Measurements from ENCODE around the gene ARHGAP29.

The ARHGAP29 gene

GRCh38 chr1:94248956-94249688 lies 11.7 kb upstream of the ARHGAP29 start:
- DNase-seq, result no peak
- no peaks in the 10 kb centered on the region for H3K4me1 ChIP-seq (ENCODE audit: control insufficient read depth, insufficient read depth, low read length, poor library complexity, severe bottlenecking)
- H3K36me3 ChIP-seq (ENCODE audit: control insufficient read depth, insufficient read depth, low read length), result no peaks in the 10 kb centered on the region
- H3K9me3 ChIP-seq (ENCODE audit: control insufficient read depth, low read length), result no peaks in the 10 kb centered on the region
- H3K27ac ChIP-seq (ENCODE audit: insufficient read depth, low read length, poor library complexity, severe bottlenecking), result no peak overlapping the region
- H3K27me3 ChIP-seq (replicated peaks; ENCODE audit: control insufficient read depth, insufficient read depth, low read length, poor library complexity, severe bottlenecking), result peaks cover 14% of the 10 kb centered on the region
- no peak overlapping the region for H3K4me3 ChIP-seq (ENCODE audit: insufficient read depth, low read depth, low read length, poor library complexity, severe bottlenecking)

GRCh38 chr1:94247138-94248094 lies 10.0 kb upstream of the ARHGAP29 start:
- peak overlapping the region; percentile 29 for H3K4me3 ChIP-seq (ENCODE audit: insufficient read depth, low read depth, low read length, poor library complexity, severe bottlenecking)
- DNase-seq, result no peak
- no peak overlapping the region for H3K27ac ChIP-seq (ENCODE audit: insufficient read depth, low read length, poor library complexity, severe bottlenecking)
- H3K9me3 ChIP-seq (ENCODE audit: control insufficient read depth, low read length), result no peaks in the 10 kb centered on the region
- peaks cover 19% of the 10 kb centered on the region for H3K27me3 ChIP-seq (replicated peaks; ENCODE audit: control insufficient read depth, insufficient read depth, low read length, poor library complexity, severe bottlenecking)
- no peaks in the 10 kb centered on the region for H3K36me3 ChIP-seq (ENCODE audit: control insufficient read depth, insufficient read depth, low read length)
- no peaks in the 10 kb centered on the region for H3K4me1 ChIP-seq (ENCODE audit: control insufficient read depth, insufficient read depth, low read length, poor library complexity, severe bottlenecking)

DNA sequence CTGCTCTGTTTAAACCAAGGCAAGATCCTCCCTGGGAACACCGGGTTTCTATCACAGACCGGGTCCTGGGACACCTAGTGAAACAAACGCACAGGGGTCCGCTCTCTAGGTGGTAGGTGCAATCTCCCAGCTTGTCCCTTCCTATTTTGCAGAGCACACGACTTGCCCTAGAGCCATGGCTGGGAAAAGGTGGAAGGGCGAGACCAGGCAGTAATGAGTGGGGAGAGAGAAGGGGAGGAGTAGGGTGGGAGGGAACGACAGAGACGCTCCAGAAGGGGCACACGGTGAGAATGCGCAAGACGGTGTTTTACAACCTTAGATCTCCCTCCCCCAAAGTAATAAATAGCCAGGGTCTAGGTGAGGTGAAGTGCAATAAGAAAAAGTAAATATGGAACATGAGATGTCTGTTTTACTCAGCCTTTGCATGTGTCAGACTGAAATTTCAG lies 9.3 kb upstream of the ARHGAP29 start:
- no peaks in the 10 kb centered on the region for H3K9me3 ChIP-seq (ENCODE audit: control insufficient read depth, low read length)
- no peak overlapping the region for H3K4me3 ChIP-seq (ENCODE audit: insufficient read depth, low read depth, low read length, poor library complexity, severe bottlenecking)
- peaks cover 19% of the 10 kb centered on the region for H3K27me3 ChIP-seq (replicated peaks; ENCODE audit: control insufficient read depth, insufficient read depth, low read length, poor library complexity, severe bottlenecking)
- no peak for DNase-seq
- no peak overlapping the region for H3K27ac ChIP-seq (ENCODE audit: insufficient read depth, low read length, poor library complexity, severe bottlenecking)
- no peaks in the 10 kb centered on the region for H3K4me1 ChIP-seq (ENCODE audit: control insufficient read depth, insufficient read depth, low read length, poor library complexity, severe bottlenecking)
- no peaks in the 10 kb centered on the region for H3K36me3 ChIP-seq (ENCODE audit: control insufficient read depth, insufficient read depth, low read length)

- no peak overlapping the region for H3K27ac ChIP-seq (ENCODE audit: insufficient read depth, low read length, poor library complexity, severe bottlenecking)
- H3K4me1 ChIP-seq (ENCODE audit: control insufficient read depth, insufficient read depth, low read length, poor library complexity, severe bottlenecking), result no peaks in the 10 kb centered on the region
- no peak overlapping the region for H3K4me3 ChIP-seq (ENCODE audit: insufficient read depth, low read depth, low read length, poor library complexity, severe bottlenecking)
- no peaks in the 10 kb centered on the region for H3K9me3 ChIP-seq (ENCODE audit: control insufficient read depth, low read length)
- peaks cover 19% of the 10 kb centered on the region for H3K27me3 ChIP-seq (replicated peaks; ENCODE audit: control insufficient read depth, insufficient read depth, low read length, poor library complexity, severe bottlenecking)
- DNase-seq, result no peak
- no peaks in the 10 kb centered on the region for H3K36me3 ChIP-seq (ENCODE audit: control insufficient read depth, insufficient read depth, low read length)
These were observed 8.5 kb upstream of the ARHGAP29 start for GRCh38 chr1:94245747-94246438.

GRCh38 chr1:94244816-94245215 lies 7.4 kb upstream of the ARHGAP29 start:
- Histone ChIP-seq H3K9me3 (ENCODE audit: control insufficient read depth, low read length) (no peaks in the 10 kb centered on the region), H3K36me3 (ENCODE audit: control insufficient read depth, insufficient read depth, low read length) (no peaks in the 10 kb centered on the region), H3K27ac (ENCODE audit: insufficient read depth, low read length, poor library complexity, severe bottlenecking) (no peak overlapping the region), H3K4me1 (ENCODE audit: control insufficient read depth, insufficient read depth, low read length, poor library complexity, severe bottlenecking) (no peaks in the 10 kb centered on the region), H3K27me3 (replicated peaks; ENCODE audit: control insufficient read depth, insufficient read depth, low read length, poor library complexity, severe bottlenecking) (peaks cover 13% of the 10 kb centered on the region), H3K4me3 (ENCODE audit: insufficient read depth, low read depth, low read length, poor library complexity, severe bottlenecking) (no peak overlapping the region)
- DNase-seq, result no peak

DNA sequence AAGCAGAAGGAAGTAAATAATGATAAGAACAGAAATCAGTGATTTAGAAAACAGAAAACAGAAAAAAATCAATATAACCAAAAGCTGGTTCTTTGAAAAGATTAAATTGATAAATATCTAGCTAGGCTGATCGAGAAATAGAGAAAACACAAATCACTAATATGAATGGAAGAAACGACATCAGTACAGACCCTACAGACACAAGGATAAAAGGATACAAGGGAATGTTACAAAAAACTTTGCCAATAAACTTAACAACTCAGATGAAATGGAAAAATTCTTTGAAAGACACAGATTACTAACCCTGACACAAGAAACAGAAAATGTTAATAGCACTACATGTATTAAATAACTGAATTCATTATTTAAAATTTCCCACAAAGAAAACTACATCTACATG lies 6.3 kb upstream of the ARHGAP29 start:
- H3K27ac ChIP-seq (ENCODE audit: insufficient read depth, low read length, poor library complexity, severe bottlenecking), result no peak overlapping the region
- DNase-seq, result no peak
- peaks cover 10% of the 10 kb centered on the region for H3K27me3 ChIP-seq (replicated peaks; ENCODE audit: control insufficient read depth, insufficient read depth, low read length, poor library complexity, severe bottlenecking)
- H3K4me3 ChIP-seq (ENCODE audit: insufficient read depth, low read depth, low read length, poor library complexity, severe bottlenecking), result no peak overlapping the region
- H3K36me3 ChIP-seq (ENCODE audit: control insufficient read depth, insufficient read depth, low read length), result no peaks in the 10 kb centered on the region
- H3K4me1 ChIP-seq (ENCODE audit: control insufficient read depth, insufficient read depth, low read length, poor library complexity, severe bottlenecking), result no peaks in the 10 kb centered on the region
- no peaks in the 10 kb centered on the region for H3K9me3 ChIP-seq (ENCODE audit: control insufficient read depth, low read length)

DNA sequence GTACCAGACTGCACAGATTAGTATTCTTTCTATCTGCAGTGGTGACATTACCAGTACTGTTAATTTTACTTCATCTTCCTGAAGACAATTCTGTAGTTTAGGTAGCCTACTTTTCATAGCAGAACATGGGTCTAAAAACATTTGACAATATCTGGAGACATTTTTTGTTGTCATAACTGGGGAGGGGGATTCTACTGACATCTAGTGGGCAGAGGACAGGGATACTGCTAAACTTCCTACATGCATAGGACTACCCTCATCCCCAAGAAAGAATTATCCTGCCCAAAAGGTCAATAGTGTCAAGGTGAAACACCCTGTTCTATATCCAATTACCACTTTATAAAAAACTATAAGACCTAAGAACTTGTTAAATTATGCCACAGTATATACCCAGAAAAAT lies 3.4 kb upstream of the ARHGAP29 start:
- no peaks in the 10 kb centered on the region for H3K4me1 ChIP-seq (ENCODE audit: control insufficient read depth, insufficient read depth, low read length, poor library complexity, severe bottlenecking)
- no peaks in the 10 kb centered on the region for H3K36me3 ChIP-seq (ENCODE audit: control insufficient read depth, insufficient read depth, low read length)
- H3K27me3 ChIP-seq (replicated peaks; ENCODE audit: control insufficient read depth, insufficient read depth, low read length, poor library complexity, severe bottlenecking), result peaks cover 15% of the 10 kb centered on the region
- no peak overlapping the region for H3K27ac ChIP-seq (ENCODE audit: insufficient read depth, low read length, poor library complexity, severe bottlenecking)
- no peaks in the 10 kb centered on the region for H3K9me3 ChIP-seq (ENCODE audit: control insufficient read depth, low read length)
- H3K4me3 ChIP-seq (ENCODE audit: insufficient read depth, low read depth, low read length, poor library complexity, severe bottlenecking), result no peak overlapping the region
- no peak for DNase-seq

DNA sequence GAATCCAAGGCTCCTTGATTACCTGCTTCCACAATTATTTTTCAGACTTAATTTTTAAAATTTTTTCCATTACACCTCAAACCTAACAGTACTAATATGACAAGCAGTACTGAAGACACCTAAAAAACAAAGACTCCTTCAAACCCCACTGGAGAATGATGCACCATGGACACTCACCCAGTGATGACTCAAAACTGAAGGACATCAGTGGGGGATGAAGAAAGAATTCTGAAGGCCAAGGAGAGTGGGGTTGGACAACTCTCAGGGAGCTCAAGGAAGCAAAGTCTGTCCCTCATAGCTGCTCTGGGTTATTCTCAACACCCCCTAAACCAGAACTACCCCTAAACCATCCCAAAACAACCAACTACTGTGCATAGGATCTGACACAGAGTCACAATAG lies 2.4 kb upstream of the ARHGAP29 start:
- no peaks in the 10 kb centered on the region for H3K36me3 ChIP-seq (ENCODE audit: control insufficient read depth, insufficient read depth, low read length)
- H3K27ac ChIP-seq (ENCODE audit: insufficient read depth, low read length, poor library complexity, severe bottlenecking), result no peak overlapping the region
- no peaks in the 10 kb centered on the region for H3K9me3 ChIP-seq (ENCODE audit: control insufficient read depth, low read length)
- H3K27me3 ChIP-seq (replicated peaks; ENCODE audit: control insufficient read depth, insufficient read depth, low read length, poor library complexity, severe bottlenecking), result peaks cover 19% of the 10 kb centered on the region
- no peak overlapping the region for H3K4me3 ChIP-seq (ENCODE audit: insufficient read depth, low read depth, low read length, poor library complexity, severe bottlenecking)
- no peaks in the 10 kb centered on the region for H3K4me1 ChIP-seq (ENCODE audit: control insufficient read depth, insufficient read depth, low read length, poor library complexity, severe bottlenecking)
- DNase-seq, result no peak

DNA sequence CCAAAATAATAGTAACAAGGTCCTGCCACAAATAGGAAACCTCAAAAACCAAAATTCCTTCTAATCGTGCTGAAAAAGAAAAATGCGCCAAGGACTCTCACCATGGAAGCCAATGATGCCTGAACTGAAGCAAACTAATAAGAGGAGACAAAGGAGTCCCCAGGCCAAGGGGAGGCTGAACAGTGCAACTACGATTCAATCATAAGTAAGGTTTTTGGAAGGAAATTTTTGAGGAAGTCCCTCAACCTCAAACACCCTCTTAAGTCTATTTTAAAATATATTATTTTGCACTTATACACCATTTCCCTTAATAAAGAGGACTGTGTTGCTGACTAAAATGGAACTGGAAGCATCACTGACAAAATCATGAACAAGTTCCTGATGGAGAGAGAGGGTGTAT lies 1.7 kb upstream of the ARHGAP29 start:
- no peaks in the 10 kb centered on the region for H3K36me3 ChIP-seq (ENCODE audit: control insufficient read depth, insufficient read depth, low read length)
- peaks cover 19% of the 10 kb centered on the region for H3K27me3 ChIP-seq (replicated peaks; ENCODE audit: control insufficient read depth, insufficient read depth, low read length, poor library complexity, severe bottlenecking)

More for the DNA sequence above, 1.7 kb upstream of the ARHGAP29 start:
- Histone ChIP-seq H3K4me3 (ENCODE audit: insufficient read depth, low read depth, low read length, poor library complexity, severe bottlenecking) (no peak overlapping the region), H3K9me3 (ENCODE audit: control insufficient read depth, low read length) (no peaks in the 10 kb centered on the region), H3K4me1 (ENCODE audit: control insufficient read depth, insufficient read depth, low read length, poor library complexity, severe bottlenecking) (no peaks in the 10 kb centered on the region), H3K27ac (ENCODE audit: insufficient read depth, low read length, poor library complexity, severe bottlenecking) (no peak overlapping the region)
- no peak for DNase-seq
